Thymus (tissue), 11 donors: ENCODE results near the gene TRIP13. TPM values are rescaled to one million over a fixed set of nuclear protein-coding genes. Genes with fewer than 3 reads are reported as not detected.

Source experiments
- DNase-seq, 9 donors: peaks; one replicate each; pipeline ENCODE4 v3.0.0-alpha.2; 2013; ENCODE audit warnings: low spot score in 9 of 9, low read depth in 6 of 9, missing footprints in 1 of 9
- H3K27ac ChIP-seq, 2 donors: one replicate each; pipeline ENCODE4 v1.5.1; 2013; ENCODE audit warnings: control low read depth in 1 of 2, low read depth in 1 of 2, low read length in 1 of 2, mild to moderate bottlenecking in 1 of 2, moderate library complexity in 1 of 2
- H3K27me3 ChIP-seq, 2 donors: one replicate each; pipeline ENCODE4 v1.5.1; 2013; ENCODE audit warnings: low read length in 1 of 2; ENCODE audit not compliant: control insufficient read depth in 2 of 2, insufficient read depth in 1 of 2
- H3K36me3 ChIP-seq, 2 donors: one replicate each; pipeline ENCODE4 v1.5.1; 2013; ENCODE audit warnings: low read length in 1 of 2, mild to moderate bottlenecking in 1 of 2, moderate library complexity in 1 of 2; ENCODE audit not compliant: control insufficient read depth in 2 of 2, insufficient read depth in 2 of 2
- H3K4me1 ChIP-seq, 2 donors: one replicate each; pipeline ENCODE4 v1.5.1; 2013; ENCODE audit warnings: low read length in 2 of 2; ENCODE audit not compliant: control insufficient read depth in 2 of 2, insufficient read depth in 2 of 2
- H3K4me3 ChIP-seq, 2 donors: one replicate each; pipeline ENCODE4 v1.5.1; 2013; ENCODE audit warnings: low read length in 2 of 2, control low read depth in 1 of 2, mild to moderate bottlenecking in 1 of 2
- H3K9me3 ChIP-seq, 2 donors: one replicate each; pipeline ENCODE4 v1.5.1; 2013; ENCODE audit warnings: low read length in 1 of 2, mild to moderate bottlenecking in 1 of 2; ENCODE audit not compliant: control insufficient read depth in 2 of 2, insufficient read depth in 1 of 2
- WGBS: extraction: QIAGEN DNeasy Blood & Tissue Kit; methylation state at CpG from one replicate; pipeline ENCODE4 v1.1.7; 2013; 5-methylcytosine and 5-hydroxymethylcytosine counted together
- polyA plus RNA-seq: library from polyadenylated mRNA; stranded (reverse); fragments of 200-250 nt; gene quantifications from one replicate; pipeline ENCODE4 v1.2.3, GENCODE V29; 2013
- total RNA-seq: library from RNA; stranded (reverse); fragments of 120-200 nt; gene quantifications from one replicate; pipeline ENCODE4 v1.2.4, GENCODE V29; 2013
- donor health status: healthy.

Gene TRIP13
- total and polyA plus RNA-seq, 2 donors = 2.1 to 12.9 TPM

DNA sequence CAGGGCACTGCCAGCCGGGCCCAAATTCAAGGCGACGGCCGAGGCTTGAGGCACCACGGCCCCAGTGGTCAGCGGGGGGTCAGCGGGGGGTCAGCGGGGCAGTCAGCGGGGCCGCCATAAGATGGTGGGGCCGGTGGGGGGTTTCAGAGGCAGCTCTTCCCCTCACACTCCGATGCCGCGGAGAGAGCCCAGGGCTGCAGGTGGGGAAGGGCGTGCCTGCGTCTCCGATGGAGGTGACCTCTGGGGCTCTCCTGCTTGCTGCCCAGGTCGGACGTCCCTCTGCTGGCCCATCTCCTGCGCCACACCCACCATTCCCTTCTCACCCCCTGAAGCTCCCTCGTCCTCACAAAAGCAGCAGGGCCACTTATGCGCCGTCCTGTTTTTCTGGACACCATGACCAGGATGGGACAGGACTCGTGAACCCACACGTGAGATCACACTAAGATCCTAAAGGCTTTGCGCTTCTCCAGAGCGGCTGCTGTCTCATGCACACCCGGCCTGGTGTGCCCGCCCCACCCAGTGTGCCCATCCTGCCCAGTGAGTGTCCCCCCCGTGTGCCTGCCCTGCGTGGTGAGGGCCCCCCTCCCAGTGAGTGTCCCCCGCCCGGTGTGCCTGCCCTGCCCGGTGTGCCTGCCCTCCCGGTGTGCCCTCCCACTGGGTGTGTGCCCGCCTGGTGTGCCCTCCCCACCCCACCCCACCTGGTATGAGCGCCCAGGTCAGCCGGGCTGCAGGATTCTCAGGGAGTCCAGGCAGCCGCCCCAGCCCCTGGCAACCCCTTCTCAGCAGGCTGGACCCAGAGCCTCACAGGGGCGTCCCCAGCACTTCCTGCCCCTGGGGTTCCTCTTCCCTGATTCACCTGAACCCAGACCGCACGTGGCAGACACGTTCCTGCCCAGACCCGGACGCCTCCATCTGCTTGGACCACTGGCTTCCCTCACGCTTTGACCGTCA lies 67.2 kb downstream of the TRIP13 start:
- H3K27ac ChIP-seq = no peak overlapping the region
- H3K36me3 ChIP-seq = no peaks in the 10 kb centered on the region
- peaks cover 48 to 75% of the 10 kb centered on the region in 2 donors for H3K4me1 ChIP-seq
- no peak overlapping the region for H3K4me3 ChIP-seq
- peaks cover 0 to 3% of the 10 kb centered on the region in 2 donors for H3K9me3 ChIP-seq
- no peak for DNase-seq
- WGBS = 86% methylated on average over 47 of the region's 47 CpGs
- H3K27me3 ChIP-seq = peaks cover 0 to 27% of the 10 kb centered on the region in 2 donors

DNA sequence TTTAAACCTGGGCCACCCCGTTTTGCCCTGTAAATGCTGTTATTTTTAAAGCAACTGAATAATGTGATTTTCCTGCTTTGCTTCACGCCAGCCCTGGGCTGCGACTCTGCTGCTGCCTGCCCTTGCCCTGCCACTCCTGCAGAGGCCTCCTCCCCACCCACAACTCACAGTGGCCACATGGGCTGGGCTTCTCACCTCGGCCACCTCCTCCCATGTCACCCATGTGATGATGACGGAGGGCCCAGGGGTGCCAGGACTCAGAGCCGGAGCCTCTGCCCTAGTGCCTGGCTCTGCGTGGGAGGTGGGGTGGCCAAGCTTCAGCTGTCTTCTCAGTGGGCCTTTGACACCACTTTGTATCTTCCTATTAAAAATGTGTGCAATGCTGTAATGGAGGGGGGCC lies 67.9 kb downstream of the TRIP13 start:
- peaks cover 0 to 3% of the 10 kb centered on the region in 2 donors for H3K9me3 ChIP-seq
- no peak for DNase-seq
- H3K27ac ChIP-seq = no peak overlapping the region
- H3K4me3 ChIP-seq = no peak overlapping the region
- H3K36me3 ChIP-seq = no peaks in the 10 kb centered on the region
- 82% methylated on average over 7 of the region's 7 CpGs for WGBS
- peaks cover 55 to 80% of the 10 kb centered on the region in 2 donors for H3K4me1 ChIP-seq
- peaks cover 0 to 27% of the 10 kb centered on the region in 2 donors for H3K27me3 ChIP-seq

DNA sequence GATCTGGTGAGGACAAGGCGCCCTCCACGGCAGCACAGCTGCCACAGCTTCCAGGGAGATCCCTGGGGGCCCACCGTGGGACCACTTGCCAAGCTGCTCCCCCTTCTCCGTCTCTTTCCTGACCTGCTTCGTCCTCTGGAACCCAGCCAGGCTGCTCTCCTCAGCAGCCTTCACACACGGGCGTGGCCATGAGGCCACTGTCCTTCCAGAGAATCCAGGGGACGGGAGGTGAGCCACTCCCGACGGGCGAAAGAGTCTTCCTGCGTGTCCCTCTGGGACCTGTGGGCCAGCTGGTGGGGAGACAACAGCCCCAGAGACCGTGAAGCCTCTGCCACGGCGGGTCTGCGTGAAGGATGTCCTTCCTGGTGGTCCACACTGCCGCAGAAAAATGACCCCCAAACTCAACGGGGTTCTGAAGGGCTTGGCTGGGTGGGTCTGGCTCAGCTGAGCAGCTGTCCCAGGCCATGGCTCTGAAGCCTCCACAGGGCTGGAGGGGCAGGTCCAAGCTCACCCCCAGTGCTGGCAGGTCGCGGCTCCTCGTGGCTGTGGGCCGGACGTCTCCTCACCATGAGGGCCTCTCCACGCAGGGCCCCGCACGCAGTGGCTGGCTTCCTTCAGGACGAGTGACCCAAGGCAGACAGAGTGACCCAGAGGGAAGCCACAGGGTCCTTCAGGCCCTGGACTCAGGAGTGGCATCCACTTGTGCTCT lies 68.5 kb downstream of the TRIP13 start:
- Histone ChIP-seq H3K9me3 (peaks cover 0 to 6% of the 10 kb centered on the region in 2 donors), H3K4me3 (no peak overlapping the region), H3K27ac (no peak overlapping the region), H3K27me3 (peaks cover 0 to 25% of the 10 kb centered on the region in 2 donors), H3K4me1 (peaks cover 60 to 81% of the 10 kb centered on the region in 2 donors), H3K36me3 (no peaks in the 10 kb centered on the region)
- WGBS = 93% methylated on average over 27 of the region's 27 CpGs
- no peak for DNase-seq

DNA sequence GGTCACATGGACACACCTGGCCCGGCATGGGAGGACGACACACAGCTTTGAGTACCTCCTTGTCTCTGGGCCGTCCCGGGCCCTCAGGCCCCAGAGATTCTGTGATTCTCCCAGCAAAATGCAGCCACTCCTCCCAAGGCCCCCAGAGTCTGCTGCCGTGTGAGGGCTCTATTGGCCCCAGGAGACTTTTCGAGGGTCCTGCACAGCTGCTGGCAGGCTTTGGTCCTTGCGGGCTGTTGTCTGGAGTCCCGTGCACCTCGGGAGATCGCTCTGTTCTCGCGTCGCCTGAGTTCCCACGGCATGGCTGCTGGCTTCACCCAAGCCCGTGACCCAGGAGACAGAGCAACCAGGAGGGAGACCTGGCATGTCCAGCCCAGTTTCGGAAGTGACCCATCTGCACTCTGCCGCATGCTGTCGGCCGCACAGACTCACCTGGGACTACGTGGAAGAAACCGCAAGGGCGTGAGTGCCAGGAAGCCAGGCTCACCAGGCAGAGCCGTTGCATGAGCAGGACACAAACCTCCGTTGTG lies 69.1 kb downstream of the TRIP13 start:
- 92% methylated on average over 24 of the region's 24 CpGs for WGBS
- H3K36me3 ChIP-seq = no peaks in the 10 kb centered on the region
- H3K9me3 ChIP-seq = peaks cover 0 to 10% of the 10 kb centered on the region in 2 donors
- no peak overlapping the region for H3K4me3 ChIP-seq
- no peak overlapping the region for H3K27ac ChIP-seq
- peaks cover 61 to 81% of the 10 kb centered on the region in 2 donors for H3K4me1 ChIP-seq
- H3K27me3 ChIP-seq = peaks cover 0 to 19% of the 10 kb centered on the region in 2 donors
- DNase-seq = no peak

DNA sequence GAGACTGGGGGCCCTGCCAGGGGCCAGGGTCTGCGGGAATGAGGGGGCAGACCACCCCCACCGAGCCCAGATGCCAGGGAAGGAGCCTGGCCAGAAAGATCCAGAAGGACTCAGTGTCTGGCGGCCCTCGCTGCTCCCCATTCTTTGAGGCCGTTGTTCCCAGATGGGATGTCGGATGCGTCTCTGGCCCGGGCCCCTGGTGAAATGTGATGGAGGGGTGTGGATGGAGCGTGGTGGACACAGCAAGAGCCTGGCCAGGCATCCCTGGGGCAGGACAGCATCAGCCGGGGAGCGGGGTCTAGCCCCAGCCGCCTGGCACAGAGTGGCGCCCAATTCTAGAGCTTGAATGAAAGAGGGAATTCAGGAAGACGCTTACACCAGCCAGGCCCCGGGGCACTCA lies 69.7 kb downstream of the TRIP13 start:
- WGBS = 94% methylated on average over 15 of the region's 15 CpGs
- Histone ChIP-seq H3K27ac (no peak overlapping the region), H3K27me3 (peaks cover 0 to 15% of the 10 kb centered on the region in 2 donors)

GRCh38 chr5:962801-963200 lies 70.1 kb downstream of the TRIP13 start:
- Histone ChIP-seq H3K36me3 (no peaks in the 10 kb centered on the region), H3K27ac (peak overlapping the region in 1 of 2 donors; percentile 80), H3K27me3 (peaks cover 0 to 13% of the 10 kb centered on the region in 2 donors), H3K4me3 (no peak overlapping the region), H3K9me3 (peaks cover 0 to 14% of the 10 kb centered on the region in 2 donors), H3K4me1 (peaks cover 58 to 80% of the 10 kb centered on the region in 2 donors)
- DNase-seq = no peak
- 97% methylated on average over 12 of the region's 12 CpGs for WGBS

More for the DNA sequence above, 69.7 kb downstream of the TRIP13 start:
- no peaks in the 10 kb centered on the region for H3K36me3 ChIP-seq
- no peak for DNase-seq
- H3K9me3 ChIP-seq = peaks cover 0 to 12% of the 10 kb centered on the region in 2 donors
- no peak overlapping the region for H3K4me3 ChIP-seq
- H3K4me1 ChIP-seq = peaks cover 57 to 80% of the 10 kb centered on the region in 2 donors

DNA sequence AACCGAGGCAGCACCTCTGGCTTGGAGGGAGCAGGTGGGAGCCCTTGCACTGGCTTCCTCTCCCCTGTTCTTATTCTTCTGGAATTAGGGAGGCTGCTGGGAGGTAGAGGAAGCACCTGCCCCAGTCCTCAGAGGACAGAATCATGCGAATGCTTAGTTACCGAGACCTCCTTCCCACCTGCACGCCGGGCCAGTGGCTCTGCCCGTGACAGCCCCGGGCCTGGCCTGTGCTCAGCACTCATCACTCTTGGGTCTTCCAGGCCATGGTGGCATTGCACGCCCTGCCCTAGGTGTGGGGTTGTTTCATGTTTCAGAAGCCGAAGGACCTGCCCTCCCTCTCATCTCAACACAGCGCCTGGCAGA lies 70.6 kb downstream of the TRIP13 start:
- 32% methylated on average over 10 of the region's 10 CpGs for WGBS
- H3K27me3 ChIP-seq = peaks cover 0 to 14% of the 10 kb centered on the region in 2 donors

GRCh38 chr5:963673-964531 lies 71.2 kb downstream of the TRIP13 start:
- H3K4me1 ChIP-seq = peaks cover 66 to 85% of the 10 kb centered on the region in 2 donors
- H3K27me3 ChIP-seq = peaks cover 0 to 10% of the 10 kb centered on the region in 2 donors
- H3K4me3 ChIP-seq = peak overlapping the region; percentile 14 to 19
- DNase-seq = peak; percentile 41 to 89 (median 68)
- WGBS = 23% methylated on average over 31 of the region's 31 CpGs
- H3K36me3 ChIP-seq = no peaks in the 10 kb centered on the region
- peaks cover 0 to 16% of the 10 kb centered on the region in 2 donors for H3K9me3 ChIP-seq
- peak overlapping the region; percentile 80 to 85 for H3K27ac ChIP-seq

More for the DNA sequence above, 70.6 kb downstream of the TRIP13 start:
- Histone ChIP-seq H3K27ac (peak overlapping the region; percentile 73 to 80), H3K9me3 (peaks cover 0 to 16% of the 10 kb centered on the region in 2 donors), H3K36me3 (no peaks in the 10 kb centered on the region), H3K4me1 (peaks cover 61 to 81% of the 10 kb centered on the region in 2 donors), H3K4me3 (no peak overlapping the region)
- no peak for DNase-seq
